Spinal cord (tissue), 10 donors: ENCODE data around the gene BDKRB1. TPM values are rescaled to one million over a fixed set of nuclear protein-coding genes. Genes with fewer than 3 reads are reported as not detected.

ENCODE experiments used
- DNase-seq, 6 donors: peaks; one replicate each; pipeline versions ENCODE4 v3.0.0 to v3.0.0-alpha.2; 2013 to 2015; ENCODE audit warnings: low spot score in 6 of 6, low read depth in 4 of 6
- H3K27ac ChIP-seq: one replicate; pipeline ENCODE4 v1.5.1; 2013; ENCODE audit warnings: low read depth, low read length, control low read depth
- H3K27me3 ChIP-seq: one replicate; pipeline ENCODE4 v1.6.1; 2013; ENCODE audit warnings: low read length; ENCODE audit not compliant: control insufficient read depth, insufficient read depth
- H3K36me3 ChIP-seq: one replicate; pipeline ENCODE4 v1.6.1; 2013; ENCODE audit warnings: low read length; ENCODE audit not compliant: control insufficient read depth, insufficient read depth
- H3K4me1 ChIP-seq: one replicate; pipeline ENCODE4 v1.6.1; 2013; ENCODE audit warnings: low read length; ENCODE audit not compliant: control insufficient read depth, insufficient read depth
- H3K4me3 ChIP-seq: one replicate; pipeline ENCODE4 v1.5.1; 2013; ENCODE audit warnings: low read depth, low read length, control low read depth
- H3K9me3 ChIP-seq: one replicate; pipeline ENCODE4 v1.6.1; 2013; ENCODE audit warnings: low read length; ENCODE audit not compliant: control insufficient read depth, insufficient read depth
- WGBS: methylation state at CpG from one replicate; pipeline ENCODE4 v1.1.5; 2013; ENCODE audit warnings: missing lambda C conversion rate; ENCODE audit not compliant: insufficient coverage; 5-methylcytosine and 5-hydroxymethylcytosine counted together
- polyA plus RNA-seq, 2 donors: library from polyadenylated mRNA; unstranded; fragments of 120-200 nt; gene quantifications; one replicate each; pipeline ENCODE4 v1.2.1, GENCODE V29; 2013; ENCODE audit not compliant: insufficient read length in 2 of 2
- total RNA-seq, 2 donors: library from RNA; depleted of rRNA in 1 of 2; stranded (reverse); fragments of 120-200 nt in 1 of 2; fragments of >200 nt in 1 of 2; gene quantifications; one replicate each; pipeline versions ENCODE4 v1.2.3 to v1.2.4, GENCODE V29; 2013 to 2014
- donor health status: healthy.

Gene BDKRB1
- total and polyA plus RNA-seq, 4 donors, result 0.28 to 0.95 TPM; not detected in 2

DNA sequence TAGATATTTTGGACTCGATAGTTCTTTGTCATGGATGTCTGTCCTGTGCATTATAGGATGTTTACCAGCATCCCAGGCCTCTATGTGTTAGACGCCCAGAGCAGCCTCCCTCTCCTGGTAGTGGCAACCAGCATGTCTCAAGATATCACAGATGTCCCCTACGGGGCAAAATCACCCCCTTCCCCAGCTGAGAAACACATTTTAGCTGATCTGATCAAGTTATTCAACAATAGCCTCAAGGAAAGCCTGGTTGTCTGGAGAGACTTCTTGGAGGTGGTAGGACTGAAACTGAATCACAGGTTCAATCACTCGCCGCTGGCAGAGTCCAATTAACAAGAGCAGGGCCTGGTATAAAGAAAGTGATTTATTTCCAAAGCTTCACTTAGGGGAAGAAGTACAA lies 17.6 kb downstream of the BDKRB1 start:
- no peak for DNase-seq

GRCh38 chr14:96274122-96274521 lies 18.1 kb downstream of the BDKRB1 start:
- Histone ChIP-seq H3K27me3 (no peaks in the 10 kb centered on the region), H3K4me1 (peaks cover 11% of the 10 kb centered on the region), H3K36me3 (no peaks in the 10 kb centered on the region), H3K4me3 (no peak overlapping the region), H3K9me3 (no peaks in the 10 kb centered on the region), H3K27ac (no peak overlapping the region)
- no peak for DNase-seq
- WGBS, result 72% methylated on average over 5 of the region's 5 CpGs

More for the DNA sequence above, 17.6 kb downstream of the BDKRB1 start:
- WGBS, result 43% methylated on average over 1 of the region's 5 CpGs
- H3K36me3 ChIP-seq, result no peaks in the 10 kb centered on the region
- no peaks in the 10 kb centered on the region for H3K9me3 ChIP-seq
- H3K27ac ChIP-seq, result no peak overlapping the region
- no peak overlapping the region for H3K4me3 ChIP-seq
- peaks cover 11% of the 10 kb centered on the region for H3K4me1 ChIP-seq
- H3K27me3 ChIP-seq, result no peaks in the 10 kb centered on the region

DNA sequence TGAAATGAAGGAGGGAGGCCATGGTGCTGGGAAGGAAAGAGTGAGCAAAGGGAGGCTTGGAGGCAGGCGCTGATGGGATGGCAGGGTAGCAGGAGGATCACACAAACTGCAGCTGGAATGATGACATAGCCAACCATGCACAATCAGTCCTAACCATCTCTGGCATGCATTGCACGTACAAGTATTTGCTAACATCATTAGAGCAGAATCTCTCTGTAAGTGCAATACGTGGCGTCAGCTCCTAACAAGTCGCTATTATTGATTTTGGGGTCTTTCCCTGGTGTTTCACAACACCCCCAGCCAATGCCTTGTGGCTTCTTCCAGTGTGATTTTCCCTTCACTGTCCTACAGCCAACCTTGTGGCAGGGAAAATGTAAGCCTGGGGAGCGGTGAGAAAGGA lies 18.5 kb downstream of the BDKRB1 start:
- peaks cover 3% of the 10 kb centered on the region for H3K36me3 ChIP-seq
- no peaks in the 10 kb centered on the region for H3K27me3 ChIP-seq
- peak in 1 of 6 donors; percentile 54 for DNase-seq
- no peak overlapping the region for H3K27ac ChIP-seq
- no peaks in the 10 kb centered on the region for H3K9me3 ChIP-seq
- no peak overlapping the region for H3K4me3 ChIP-seq
- peaks cover 11% of the 10 kb centered on the region for H3K4me1 ChIP-seq
- 83% methylated on average over 4 of the region's 6 CpGs for WGBS

GRCh38 chr14:96275177-96276112 lies 19.4 kb downstream of the BDKRB1 start:
- no peaks in the 10 kb centered on the region for H3K9me3 ChIP-seq
- DNase-seq, result peak; percentile 52 to 94 (median 70)
- no peak overlapping the region for H3K4me3 ChIP-seq
- H3K27ac ChIP-seq, result no peak overlapping the region
- 17% methylated on average over 11 of the region's 17 CpGs for WGBS
- H3K4me1 ChIP-seq, result peaks cover 8% of the 10 kb centered on the region
- H3K27me3 ChIP-seq, result no peaks in the 10 kb centered on the region
- peaks cover 3% of the 10 kb centered on the region for H3K36me3 ChIP-seq

- Histone ChIP-seq H3K27me3 (no peaks in the 10 kb centered on the region), H3K4me3 (no peak overlapping the region), H3K27ac (no peak overlapping the region), H3K4me1 (peaks cover 6% of the 10 kb centered on the region), H3K9me3 (no peaks in the 10 kb centered on the region), H3K36me3 (peaks cover 3% of the 10 kb centered on the region)
- DNase-seq, result no peak
- no CpG with 5 or more reads among the region's 1 CpG for WGBS
Observed at GRCh38 chr14:96277890-96278289, 21.9 kb downstream of the BDKRB1 start.

- 83% methylated on average over 7 of the region's 8 CpGs for WGBS
- H3K4me1 ChIP-seq, result peaks cover 6% of the 10 kb centered on the region
- no peak for DNase-seq
- no peak overlapping the region for H3K27ac ChIP-seq
- H3K9me3 ChIP-seq, result no peaks in the 10 kb centered on the region
- H3K36me3 ChIP-seq, result peaks cover 11% of the 10 kb centered on the region
- H3K4me3 ChIP-seq, result no peak overlapping the region
- no peaks in the 10 kb centered on the region for H3K27me3 ChIP-seq
Observed at GRCh38 chr14:96279564-96279963, 23.6 kb downstream of the BDKRB1 start.

GRCh38 chr14:96280104-96280503 lies 24.1 kb downstream of the BDKRB1 start:
- H3K36me3 ChIP-seq, result peaks cover 11% of the 10 kb centered on the region
- DNase-seq, result no peak
- H3K4me1 ChIP-seq, result peaks cover 4% of the 10 kb centered on the region
- no peak overlapping the region for H3K4me3 ChIP-seq
- WGBS, result 100% methylated on average over 1 of the region's 2 CpGs
- no peaks in the 10 kb centered on the region for H3K9me3 ChIP-seq
- no peak overlapping the region for H3K27ac ChIP-seq
- H3K27me3 ChIP-seq, result no peaks in the 10 kb centered on the region

- Histone ChIP-seq H3K27ac (no peak overlapping the region), H3K4me3 (no peak overlapping the region), H3K36me3 (peaks cover 15% of the 10 kb centered on the region), H3K4me1 (no peaks in the 10 kb centered on the region), H3K9me3 (no peaks in the 10 kb centered on the region), H3K27me3 (no peaks in the 10 kb centered on the region)
- WGBS, result 62% methylated on average over 2 of the region's 4 CpGs
- peak in 1 of 6 donors; percentile 61 for DNase-seq
Observed at GRCh38 chr14:96281486-96281885, 25.5 kb downstream of the BDKRB1 start.

- H3K9me3 ChIP-seq, result no peaks in the 10 kb centered on the region
- no peak for DNase-seq
- 100% methylated on average over 5 of the region's 9 CpGs for WGBS
- no peaks in the 10 kb centered on the region for H3K4me1 ChIP-seq
- no peak overlapping the region for H3K27ac ChIP-seq
- peaks cover 21% of the 10 kb centered on the region for H3K36me3 ChIP-seq
- no peak overlapping the region for H3K4me3 ChIP-seq
- H3K27me3 ChIP-seq, result no peaks in the 10 kb centered on the region
Observed at GRCh38 chr14:96284008-96284407, 28.0 kb downstream of the BDKRB1 start.

DNA sequence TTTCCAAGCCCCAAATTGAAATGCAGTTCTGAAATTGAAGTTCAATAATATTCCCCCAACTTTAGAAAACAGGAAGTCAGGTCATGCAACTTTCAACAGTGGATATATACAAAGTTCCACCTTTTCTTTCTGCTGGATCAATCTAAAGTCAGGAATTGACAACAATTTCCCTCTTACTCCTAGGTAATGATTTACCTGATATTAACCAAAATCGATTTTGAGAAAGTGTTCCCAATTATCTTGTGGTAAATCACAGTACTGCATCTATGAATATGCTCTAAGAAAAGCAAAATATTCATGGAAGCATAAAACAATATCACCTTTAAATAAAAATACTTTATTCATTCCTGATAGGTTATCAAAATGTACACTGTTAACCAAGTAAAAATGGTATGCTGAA lies 28.4 kb downstream of the BDKRB1 start:
- no CpG with 5 or more reads among the region's 1 CpG for WGBS

More for the DNA sequence above, 28.4 kb downstream of the BDKRB1 start:
- no peaks in the 10 kb centered on the region for H3K9me3 ChIP-seq
- no peaks in the 10 kb centered on the region for H3K4me1 ChIP-seq
- no peaks in the 10 kb centered on the region for H3K27me3 ChIP-seq
- H3K4me3 ChIP-seq, result no peak overlapping the region
- DNase-seq, result no peak
- peaks cover 20% of the 10 kb centered on the region for H3K36me3 ChIP-seq
- H3K27ac ChIP-seq, result no peak overlapping the region
